Activated CD4-positive, alpha-beta memory T cell treated with anti-CD3 and anti-CD28 coated beads for 36 hours (primary cell): Measurements from ENCODE around the gene WDR20. TPM values are rescaled to one million over a fixed set of nuclear protein-coding genes. Genes with fewer than 3 reads are reported as not detected.

ENCODE experiments used
- CTCF ChIA-PET: fragments of 350-600 bp; sonication (Branson Sonifier 250); formaldehyde crosslinking; loops from one replicate; lab custom pipeline; 2021; ENCODE audit warnings: antibody characterized with exemption, inconsistent platforms; lab: Charles Lee
- POLR2A ChIA-PET: fragments of 350-600 bp; sonication (Branson Sonifier 250); formaldehyde crosslinking; loops from one replicate; lab custom pipeline; 2021; ENCODE audit warnings: antibody characterized with exemption; lab: Charles Lee
- DNase-seq: peaks from one replicate; pipeline ENCODE4 v3.0.0-alpha.2; 2020
- H3K27ac Mint-ChIP-seq: one replicate; pipeline ENCODE4 v1.8.0; 2021; ENCODE audit warnings: mixed read lengths
- H3K27me3 Mint-ChIP-seq: one replicate; pipeline ENCODE4 v1.8.0; 2021; ENCODE audit warnings: mixed read lengths
- H3K36me3 Mint-ChIP-seq: one replicate; pipeline ENCODE4 v1.8.0; 2021; ENCODE audit warnings: mixed read lengths
- H3K4me1 Mint-ChIP-seq: one replicate; pipeline ENCODE4 v1.8.0; 2021; ENCODE audit warnings: low read depth, mixed read lengths
- H3K4me3 Mint-ChIP-seq: one replicate; pipeline ENCODE4 v1.8.0; 2021; ENCODE audit warnings: mild to moderate bottlenecking, mixed read lengths
- H3K9me3 Mint-ChIP-seq: one replicate; pipeline ENCODE4 v1.8.0; 2021; ENCODE audit warnings: mixed read lengths
- intact Hi-C: fragments of 100-400 bp; cut with micrococcal nuclease; formaldehyde crosslinking; loops from one replicate; pipeline ENCODE4 v1.15.1; 2023
- total RNA-seq, 2 experiments: library from RNA; stranded (reverse); gene quantifications; one replicate each; pipeline ENCODE4 v1.2.3, GENCODE V29; 2021

WDR20 gene
- total RNA-seq, 2 experiments from 2014 or later, result 22.2 to 25.3 TPM

DNA sequence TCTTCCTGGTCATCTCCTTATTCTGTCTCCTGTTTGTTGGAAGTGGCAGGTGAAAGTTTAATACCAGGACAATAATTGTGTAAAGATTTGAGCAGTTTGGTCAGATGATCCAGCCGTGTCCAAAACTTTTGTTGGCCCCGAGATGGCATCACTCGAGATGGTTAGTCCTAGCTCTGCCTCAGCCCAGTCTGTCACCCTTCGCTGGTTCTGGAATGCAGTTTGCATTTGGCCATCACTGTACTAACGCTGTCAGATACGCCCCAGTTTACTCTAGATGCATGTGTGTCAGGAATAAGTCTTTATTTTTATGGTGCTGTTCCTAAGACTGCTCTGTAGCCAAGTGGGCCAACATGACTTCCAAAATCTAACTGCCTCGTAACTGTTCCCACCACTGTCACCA, 85.7 kb downstream of the WDR20 start:
- ChIA-PET CTCF (interaction anchor here (1.8 kb wide), 1 partner anchor 89 kb away, joined by 7 read pairs; no protein-coding TSS in a partner anchor), POLR2A (no interaction called here)
- Mint-ChIP-seq H3K27ac (no peak overlapping the region), H3K36me3 (peaks cover 3% of the 10 kb centered on the region), H3K27me3 (no peaks in the 10 kb centered on the region), H3K9me3 (no peaks in the 10 kb centered on the region), H3K4me3 (no peak overlapping the region), H3K4me1 (peaks cover 10% of the 10 kb centered on the region)
- intact Hi-C loops, result no loop called here
- no peak for DNase-seq

DNA sequence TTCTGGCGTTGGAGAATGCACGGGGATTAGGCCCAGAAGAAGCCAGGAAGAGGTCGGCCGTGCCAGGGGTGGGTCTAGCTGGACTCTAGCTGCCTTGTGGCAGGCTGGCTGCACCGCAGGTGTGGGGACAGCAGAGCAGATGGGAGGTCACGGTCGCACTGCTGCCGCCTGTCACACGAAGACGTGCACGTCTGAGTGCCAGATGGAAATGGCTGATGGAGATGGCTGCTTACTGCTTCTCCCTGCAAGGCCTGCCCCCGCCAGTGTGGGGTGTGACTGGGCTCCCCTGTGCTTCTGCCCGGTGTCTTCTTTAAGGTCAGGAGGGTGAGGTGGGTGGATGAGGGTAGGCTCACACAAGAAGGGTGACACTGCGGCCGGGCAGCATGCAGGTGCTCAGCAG, 86.2 kb downstream of the WDR20 start:
- no peak for DNase-seq
- H3K27ac Mint-ChIP-seq, result no peak overlapping the region
- peaks cover 3% of the 10 kb centered on the region for H3K36me3 Mint-ChIP-seq
- ChIA-PET POLR2A (no interaction called here), CTCF (interaction anchor here (1.1 to 1.8 kb wide), 2 partner anchors 10 to 88 kb away, joined by 3 to 7 read pairs; no protein-coding TSS in a partner anchor)
- intact Hi-C loops, result no loop called here
- no peaks in the 10 kb centered on the region for H3K9me3 Mint-ChIP-seq
- no peak overlapping the region for H3K4me3 Mint-ChIP-seq
- H3K27me3 Mint-ChIP-seq, result no peaks in the 10 kb centered on the region
- peaks cover 6% of the 10 kb centered on the region for H3K4me1 Mint-ChIP-seq

DNA sequence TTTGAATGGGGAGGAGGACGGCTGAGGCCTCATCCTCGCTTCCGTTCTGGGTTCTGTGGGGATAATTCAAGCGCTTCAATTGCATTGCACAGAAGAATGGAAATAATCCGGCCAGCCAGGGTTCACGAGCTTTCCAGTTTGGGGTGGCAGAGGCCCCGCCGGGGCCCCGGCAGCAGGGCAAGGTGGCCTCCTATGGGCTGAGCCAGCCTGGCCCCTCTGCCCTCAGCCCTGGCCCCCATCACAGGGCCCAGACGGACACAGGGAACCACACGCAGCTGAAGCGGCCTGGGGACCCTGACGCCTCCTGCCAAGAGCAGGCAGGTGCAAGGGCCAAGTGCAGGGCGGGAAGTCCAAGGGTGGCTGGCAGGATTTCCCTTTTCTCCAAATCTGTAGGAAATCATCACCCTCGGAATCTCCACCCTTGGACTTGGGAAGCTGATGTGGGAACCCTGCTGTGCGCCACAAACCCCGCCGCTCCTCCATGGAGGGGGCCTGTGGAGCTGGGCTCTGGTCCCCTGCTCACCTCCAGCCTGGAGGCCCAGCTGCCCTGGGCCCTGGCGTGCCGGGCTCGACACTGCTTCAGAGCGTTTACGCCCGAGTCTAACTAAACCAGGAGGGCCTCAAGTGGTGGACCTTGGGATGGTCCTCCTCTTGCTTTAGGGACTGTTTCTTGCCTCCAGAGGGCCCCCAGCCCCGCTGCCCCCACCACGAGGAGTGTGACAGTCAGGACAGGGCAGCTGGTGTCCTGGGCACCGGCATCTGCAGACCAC, 86.8 kb downstream of the WDR20 start:
- Mint-ChIP-seq H3K4me3 (no peak overlapping the region), H3K9me3 (no peaks in the 10 kb centered on the region), H3K36me3 (peaks cover 3% of the 10 kb centered on the region), H3K27ac (no peak overlapping the region), H3K4me1 (peaks cover under 1% of the 10 kb centered on the region), H3K27me3 (no peaks in the 10 kb centered on the region)
- CTCF ChIA-PET, result interaction anchor here (1.1 kb wide), 1 partner anchor 9 kb away, joined by 3 read pairs; no protein-coding TSS in a partner anchor
- intact Hi-C loops, result no loop called here
- POLR2A ChIA-PET, result no interaction called here
- DNase-seq, result no peak

DNA sequence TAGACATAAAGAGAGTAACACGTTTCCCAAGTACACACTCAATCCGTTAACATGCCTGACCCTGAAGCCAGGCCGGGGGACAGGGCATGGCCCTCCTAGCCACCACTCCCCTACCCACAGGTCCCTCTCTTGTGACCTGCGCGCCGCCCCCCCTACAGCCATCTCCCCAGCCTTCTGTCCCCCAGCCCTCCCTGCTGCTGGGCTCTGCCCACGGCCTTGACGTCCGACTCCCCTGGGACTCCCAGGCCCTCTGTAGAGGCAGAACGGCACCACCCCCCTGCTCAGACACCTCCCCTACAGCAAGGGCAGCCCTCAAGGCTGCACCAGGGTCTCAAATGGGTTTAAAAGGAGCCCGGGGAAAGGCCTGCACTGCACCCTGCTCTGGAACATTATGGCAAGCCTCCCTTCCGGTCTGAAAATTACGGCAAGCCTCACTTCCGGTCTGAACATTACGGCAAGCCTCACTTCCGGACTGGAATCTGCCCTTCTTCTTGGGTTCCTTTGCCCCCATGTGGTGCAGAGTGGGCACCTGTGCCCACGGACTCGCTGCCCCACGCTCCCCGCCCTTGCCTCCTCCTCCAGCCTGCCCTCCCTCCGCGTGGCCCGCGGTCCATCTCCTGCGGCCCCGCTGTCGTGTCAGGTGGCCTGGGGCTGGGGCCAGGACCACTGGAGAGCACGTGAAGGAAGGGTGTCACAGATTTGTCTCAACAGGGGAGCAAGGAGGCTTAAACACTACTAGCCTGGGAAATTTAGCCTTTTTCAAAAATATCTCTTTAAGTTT, 87.7 kb downstream of the WDR20 start:
- peaks cover 3% of the 10 kb centered on the region for H3K36me3 Mint-ChIP-seq
- no peaks in the 10 kb centered on the region for H3K9me3 Mint-ChIP-seq
- H3K27ac Mint-ChIP-seq, result no peak overlapping the region
- no peaks in the 10 kb centered on the region for H3K4me1 Mint-ChIP-seq
- no peaks in the 10 kb centered on the region for H3K27me3 Mint-ChIP-seq
- POLR2A ChIA-PET, result no interaction called here
- CTCF ChIA-PET, result interaction anchor here (1.1 kb wide), 1 partner anchor 8 kb away, joined by 3 read pairs; no protein-coding TSS in a partner anchor
- no peak overlapping the region for H3K4me3 Mint-ChIP-seq
- intact Hi-C loops, result no loop called here
- DNase-seq, result no peak

DNA sequence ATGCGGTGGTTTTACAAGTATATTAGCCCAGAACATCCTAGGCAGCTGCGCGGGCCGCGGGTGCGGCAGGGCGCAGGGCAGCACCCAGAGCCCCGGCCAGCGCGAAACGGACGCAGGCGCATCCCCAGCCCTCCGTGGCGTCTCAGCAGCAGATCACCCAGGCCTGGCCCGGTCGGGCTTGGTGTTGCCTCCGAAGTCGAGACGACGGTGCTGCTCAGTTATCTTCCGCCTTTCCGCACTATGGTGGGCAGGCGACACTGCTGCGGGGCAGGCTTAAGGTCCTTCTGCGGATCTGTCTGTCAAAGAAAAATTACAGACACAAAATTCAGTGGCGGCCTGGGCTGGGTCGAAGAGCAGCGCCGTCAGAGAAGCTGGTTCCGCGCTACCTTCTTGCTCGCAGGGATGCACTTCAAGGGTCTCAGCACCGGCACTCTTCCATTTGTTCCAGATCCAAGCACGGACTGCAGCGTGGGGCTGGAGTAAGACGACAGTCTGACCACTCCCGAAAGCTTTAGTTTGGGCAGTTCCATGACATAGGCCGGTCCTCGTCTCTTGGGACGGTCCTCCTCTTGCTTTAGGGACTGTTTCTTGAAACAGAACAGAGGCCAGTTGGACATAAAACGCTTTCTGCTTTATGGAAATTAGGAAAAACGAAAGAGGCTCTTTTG, 89.5 kb downstream of the WDR20 start:
- Mint-ChIP-seq H3K36me3 (no peaks in the 10 kb centered on the region), H3K4me1 (no peaks in the 10 kb centered on the region), H3K4me3 (no peak overlapping the region), H3K27me3 (no peaks in the 10 kb centered on the region), H3K27ac (no peak overlapping the region), H3K9me3 (no peaks in the 10 kb centered on the region)
- POLR2A ChIA-PET, result no interaction called here
- CTCF ChIA-PET, result interaction anchor here (1.1 kb wide), 1 partner anchor 85 kb away, joined by 4 read pairs; no protein-coding TSS in a partner anchor
- no peak for DNase-seq
- intact Hi-C loops, result no loop called here

DNA sequence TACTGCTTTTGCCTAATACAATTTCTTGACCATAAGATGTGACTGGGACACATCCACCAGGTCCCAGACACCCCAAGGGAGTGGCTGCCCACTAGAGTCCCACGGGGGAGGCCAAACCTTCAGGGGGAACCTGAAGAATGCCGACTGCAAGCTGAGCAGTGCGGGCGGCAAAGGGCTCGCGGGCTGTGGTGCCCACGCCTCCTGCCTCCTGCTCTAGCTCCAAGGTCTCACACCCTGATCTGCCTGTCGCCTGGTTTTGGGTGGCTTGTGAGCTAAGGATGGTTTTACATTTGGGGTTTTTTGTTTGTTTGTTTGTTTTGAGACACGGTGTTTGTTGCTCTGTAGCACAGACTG, 90.0 kb downstream of the WDR20 start:
- Mint-ChIP-seq H3K27me3 (no peaks in the 10 kb centered on the region), H3K9me3 (no peaks in the 10 kb centered on the region), H3K27ac (no peak overlapping the region), H3K36me3 (no peaks in the 10 kb centered on the region), H3K4me1 (no peaks in the 10 kb centered on the region), H3K4me3 (no peak overlapping the region)
- no peak for DNase-seq
- ChIA-PET POLR2A (no interaction called here), CTCF (no interaction called here)
- intact Hi-C loops, result no loop called here

DNA sequence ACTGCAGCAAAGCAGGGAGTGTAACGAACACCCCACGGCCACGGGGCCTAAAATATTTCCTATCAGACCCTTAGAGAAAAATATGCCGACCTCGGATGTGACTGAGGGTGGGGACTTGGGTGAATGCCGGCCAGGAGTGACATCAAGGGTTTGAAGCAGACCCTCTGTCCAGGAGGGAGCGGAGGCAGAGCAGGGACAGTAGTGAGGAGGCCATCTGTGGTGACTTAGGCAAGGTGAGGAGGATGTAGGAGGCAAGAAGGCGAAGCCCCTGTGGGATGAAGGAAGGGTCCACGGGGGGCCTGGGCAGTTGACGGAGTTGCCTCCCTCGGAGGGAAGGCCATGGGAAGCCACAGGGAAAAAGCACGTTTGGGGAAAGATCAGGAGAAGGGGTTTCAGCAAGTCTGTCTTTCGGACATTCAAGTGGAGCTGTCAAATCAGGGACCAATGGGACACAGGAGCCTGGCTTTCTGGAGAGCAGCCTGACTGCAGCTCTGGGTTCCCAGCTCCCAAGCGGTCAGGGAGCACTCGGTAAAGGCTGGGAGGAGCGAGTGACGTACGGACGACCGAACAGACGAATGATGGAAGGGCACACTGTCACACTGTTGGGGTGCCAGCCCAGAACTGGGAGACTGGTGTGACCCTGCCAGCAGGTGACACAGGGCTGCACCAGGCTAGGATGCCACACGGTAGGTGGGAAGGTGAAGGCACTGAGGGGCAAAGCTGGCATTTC, 90.9 kb downstream of the WDR20 start:
- Mint-ChIP-seq H3K36me3 (no peaks in the 10 kb centered on the region), H3K27ac (no peak overlapping the region), H3K27me3 (no peaks in the 10 kb centered on the region), H3K4me3 (no peak overlapping the region), H3K9me3 (no peaks in the 10 kb centered on the region), H3K4me1 (no peaks in the 10 kb centered on the region)
- DNase-seq, result no peak
- ChIA-PET CTCF (interaction anchor here (1.2 to 2.0 kb wide), 2 partner anchors 84 to 87 kb away, joined by 3 to 7 read pairs; no protein-coding TSS in a partner anchor), POLR2A (no interaction called here)
- intact Hi-C loops, result no loop called here

DNA sequence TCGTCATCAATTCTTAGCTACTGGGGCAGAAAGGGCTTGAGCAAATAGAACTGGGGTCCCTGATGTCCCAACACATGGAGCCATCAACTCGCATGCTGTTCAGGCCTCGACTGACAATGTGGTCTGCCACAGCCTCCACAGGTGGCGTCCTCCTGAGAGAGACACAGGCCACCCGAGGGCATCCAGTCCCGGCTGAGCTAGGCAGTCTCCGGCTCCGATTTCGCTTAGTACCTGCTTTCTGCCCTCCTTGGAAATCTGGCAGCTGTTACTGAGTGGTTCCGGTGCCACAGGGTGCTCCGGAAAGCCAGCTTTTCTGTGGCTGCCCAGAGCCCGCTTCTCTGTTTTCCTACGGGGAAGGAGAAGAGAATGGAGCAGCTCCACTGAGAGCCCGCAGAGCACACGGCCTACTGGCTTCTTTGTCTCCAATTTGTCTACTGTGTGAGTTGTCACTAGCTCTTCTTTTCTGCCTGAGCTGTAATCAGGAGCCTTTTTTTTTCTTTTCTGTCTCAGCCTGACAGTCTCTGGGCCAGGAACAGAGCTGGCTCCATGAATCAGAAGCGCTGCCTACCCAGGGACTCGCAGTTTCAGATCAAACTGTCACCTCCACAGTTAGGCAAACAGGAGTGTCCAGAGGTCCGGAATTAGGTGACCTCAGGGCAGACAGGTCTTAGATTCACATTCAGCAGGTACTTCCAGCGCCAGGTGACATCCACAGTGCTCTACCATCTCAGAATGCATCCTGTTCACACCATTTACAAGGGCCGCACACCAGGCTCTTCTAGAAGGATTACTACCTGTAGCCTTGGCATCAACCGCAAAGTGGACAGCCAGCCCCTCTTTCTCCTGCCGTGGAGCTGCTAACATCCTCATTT, 92.0 kb downstream of the WDR20 start:
- DNase-seq, result no peak
- ChIA-PET POLR2A (no interaction called here), CTCF (interaction anchor here (1.2 to 2.0 kb wide), 2 partner anchors 83 to 86 kb away, joined by 3 to 7 read pairs; no protein-coding TSS in a partner anchor)
- Mint-ChIP-seq H3K36me3 (no peaks in the 10 kb centered on the region), H3K9me3 (no peaks in the 10 kb centered on the region), H3K4me3 (no peak overlapping the region), H3K4me1 (no peaks in the 10 kb centered on the region), H3K27me3 (no peaks in the 10 kb centered on the region), H3K27ac (no peak overlapping the region)
- intact Hi-C loops, result no loop called here

DNA sequence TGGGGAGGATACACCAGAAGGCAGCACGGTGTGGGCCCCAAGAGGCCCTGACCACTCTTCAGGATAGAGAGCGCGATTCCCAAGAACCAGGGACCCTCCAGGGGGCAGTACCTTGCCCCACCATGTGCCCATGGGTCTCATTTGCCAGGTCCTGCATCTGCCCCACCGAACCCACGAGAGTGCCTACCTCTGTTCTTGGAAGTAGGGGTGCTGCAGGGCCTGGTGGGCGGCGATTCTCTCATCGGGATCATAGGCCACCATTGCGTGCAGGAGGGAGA, 92.6 kb downstream of the WDR20 start:
- no peak overlapping the region for H3K27ac Mint-ChIP-seq
- DNase-seq, result no peak
- no peak overlapping the region for H3K4me3 Mint-ChIP-seq
- no peaks in the 10 kb centered on the region for H3K4me1 Mint-ChIP-seq
- CTCF ChIA-PET, result interaction anchor here (1.2 to 2.0 kb wide), 3 partner anchors 82 to 85 kb away, joined by 3 to 7 read pairs (median 4); no protein-coding TSS in a partner anchor
- H3K9me3 Mint-ChIP-seq, result no peaks in the 10 kb centered on the region
- intact Hi-C loops, result no loop called here
- POLR2A ChIA-PET, result no interaction called here
- H3K36me3 Mint-ChIP-seq, result no peaks in the 10 kb centered on the region
- no peaks in the 10 kb centered on the region for H3K27me3 Mint-ChIP-seq

DNA sequence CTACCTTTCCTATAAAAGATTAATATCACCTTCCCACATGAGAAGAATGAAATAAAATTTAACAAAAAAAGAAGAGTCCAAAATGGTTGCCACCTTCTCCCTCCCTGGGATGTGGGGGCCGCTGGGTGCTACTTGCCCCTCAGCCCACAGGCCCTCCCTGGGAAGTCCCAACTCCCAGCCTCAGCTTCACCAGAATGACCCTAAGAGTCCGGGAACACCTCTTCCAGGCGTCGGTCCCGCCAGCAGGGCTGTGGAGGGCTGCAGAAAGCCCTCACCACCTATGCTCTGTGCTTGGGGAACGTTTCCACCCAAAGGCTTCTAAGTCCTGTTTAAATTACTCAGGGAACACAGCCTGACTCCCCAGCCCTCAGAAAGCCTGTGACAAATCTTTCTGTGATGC, 93.4 kb downstream of the WDR20 start:
- Mint-ChIP-seq H3K27me3 (no peaks in the 10 kb centered on the region), H3K4me1 (no peaks in the 10 kb centered on the region), H3K36me3 (no peaks in the 10 kb centered on the region), H3K27ac (no peak overlapping the region), H3K9me3 (no peaks in the 10 kb centered on the region), H3K4me3 (no peak overlapping the region)
- POLR2A ChIA-PET, result no interaction called here
- DNase-seq, result no peak
- CTCF ChIA-PET, result interaction anchor here (1.1 to 1.7 kb wide), 2 partner anchors 81 to 84 kb away, joined by 3 to 4 read pairs; no protein-coding TSS in a partner anchor
- intact Hi-C loops, result no loop called here
